DMS53 (cell line): Measurements from ENCODE around the gene IDH3B.
A peak's percentile ranks its signal among the peaks of the same experiment; 100 is the strongest.
"Not testable (repeated sequence)": the region's sequence is repeated elsewhere in the genome, so short reads cannot be mapped to it uniquely, and the experiment has no call there.

ENCODE experiments used
- DNase-seq: peaks from one replicate; lab custom pipeline; 2025; lab: John Stamatoyannopoulos, UW

Gene IDH3B

DNA sequence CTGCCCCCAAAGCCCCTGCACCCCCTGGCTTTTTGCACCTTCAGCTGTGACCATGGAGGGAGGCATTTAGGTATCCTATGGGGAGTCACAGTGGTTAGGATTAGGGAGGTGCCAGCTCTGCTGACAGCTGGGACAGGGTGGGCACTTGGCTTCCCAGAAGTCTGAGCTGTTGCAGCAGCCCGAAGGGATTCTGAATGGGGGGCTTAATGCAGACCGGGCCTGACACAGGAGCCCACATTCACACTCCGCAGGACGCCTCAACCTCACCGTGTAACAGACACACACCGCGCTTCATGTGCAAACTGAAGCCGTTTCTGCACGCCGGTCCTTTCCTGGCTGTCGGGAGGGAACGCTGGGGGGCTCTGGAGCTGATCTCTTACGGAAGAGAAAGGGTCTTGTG lies 30.5 kb upstream of the IDH3B start:
- no peak for DNase-seq

DNA sequence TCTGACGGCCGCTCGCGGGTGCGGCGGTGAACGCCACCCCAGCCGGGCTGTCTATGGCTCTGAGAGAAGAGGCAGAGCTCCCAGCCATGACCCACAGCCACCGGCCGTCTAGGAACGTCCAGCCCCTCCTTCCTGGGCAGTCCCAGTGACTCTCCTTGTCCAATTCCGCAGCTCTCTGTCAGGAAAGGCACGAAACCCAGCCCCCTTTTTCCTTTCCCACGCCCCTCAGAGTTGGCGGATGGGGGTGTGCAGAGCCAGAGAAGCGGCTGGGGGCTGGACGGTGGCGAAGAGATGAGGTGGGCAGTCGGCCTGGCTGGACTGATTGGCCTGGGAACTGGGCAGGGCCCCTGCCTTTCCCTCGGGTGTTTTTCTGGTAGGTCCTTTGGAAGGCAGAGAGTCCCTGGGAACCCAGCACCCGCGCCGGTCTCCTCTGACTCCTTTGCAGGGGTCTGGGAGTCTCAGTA lies 30.0 kb upstream of the IDH3B start:
- no peak for DNase-seq

DNA sequence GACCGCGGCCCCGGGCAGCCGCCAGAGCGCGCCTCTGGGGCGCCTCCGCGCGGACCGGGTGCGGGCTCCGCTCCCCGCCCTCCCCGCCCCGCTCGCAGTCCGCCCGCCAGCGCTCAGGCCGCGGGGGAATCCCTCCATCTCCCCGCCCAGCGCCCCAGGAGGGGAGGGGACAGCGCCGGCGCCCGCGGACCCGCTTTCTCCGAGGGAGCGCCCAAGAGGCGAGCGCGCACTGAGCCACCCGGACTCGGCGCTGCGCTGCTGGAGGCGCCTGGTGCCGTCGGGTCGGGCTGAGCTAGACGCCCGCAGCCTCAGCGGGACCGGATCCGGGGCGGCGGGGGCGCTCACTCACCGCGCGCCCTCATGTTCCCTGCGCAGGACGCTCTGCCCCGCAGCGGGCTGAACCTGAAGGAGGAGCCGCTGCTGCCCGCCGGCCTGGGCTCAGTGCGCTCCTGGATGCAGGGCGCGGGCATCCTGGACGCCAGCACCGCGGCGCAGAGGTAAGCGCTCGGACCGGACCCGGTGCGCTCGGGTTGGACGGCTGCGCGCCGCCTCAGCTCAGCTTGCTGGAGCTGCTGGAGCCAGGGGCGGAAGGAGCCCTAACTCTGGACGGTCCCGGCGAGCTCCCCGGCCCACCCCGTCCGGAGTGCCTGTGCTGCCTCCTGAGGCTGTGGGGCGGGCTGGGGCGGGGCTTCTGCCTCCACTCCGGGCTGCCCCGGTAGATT lies 29.4 kb upstream of the IDH3B start:
- peak; percentile 74 for DNase-seq

DNA sequence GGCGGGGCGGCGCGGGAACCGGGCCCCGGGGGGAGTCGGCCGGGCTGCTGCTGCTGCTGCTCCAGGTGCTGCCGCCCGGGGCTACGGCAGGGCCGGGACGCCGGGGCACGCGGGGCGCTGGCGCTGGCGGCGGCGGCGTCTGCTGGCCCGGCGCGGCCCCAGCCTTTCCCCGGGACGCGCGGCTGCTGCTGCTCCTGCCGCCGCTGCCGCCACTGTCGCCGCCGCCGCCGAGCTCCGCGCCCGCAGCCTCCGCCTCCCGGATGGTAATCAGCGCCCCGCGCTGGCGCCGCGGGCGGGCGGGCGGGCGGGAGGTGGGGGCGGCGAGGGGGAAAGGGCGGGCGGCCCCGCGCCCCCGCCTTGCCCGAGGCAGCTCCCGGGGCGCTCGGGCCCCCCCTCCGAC lies 28.9 kb upstream of the IDH3B start:
- peak; percentile 63 for DNase-seq

DNA sequence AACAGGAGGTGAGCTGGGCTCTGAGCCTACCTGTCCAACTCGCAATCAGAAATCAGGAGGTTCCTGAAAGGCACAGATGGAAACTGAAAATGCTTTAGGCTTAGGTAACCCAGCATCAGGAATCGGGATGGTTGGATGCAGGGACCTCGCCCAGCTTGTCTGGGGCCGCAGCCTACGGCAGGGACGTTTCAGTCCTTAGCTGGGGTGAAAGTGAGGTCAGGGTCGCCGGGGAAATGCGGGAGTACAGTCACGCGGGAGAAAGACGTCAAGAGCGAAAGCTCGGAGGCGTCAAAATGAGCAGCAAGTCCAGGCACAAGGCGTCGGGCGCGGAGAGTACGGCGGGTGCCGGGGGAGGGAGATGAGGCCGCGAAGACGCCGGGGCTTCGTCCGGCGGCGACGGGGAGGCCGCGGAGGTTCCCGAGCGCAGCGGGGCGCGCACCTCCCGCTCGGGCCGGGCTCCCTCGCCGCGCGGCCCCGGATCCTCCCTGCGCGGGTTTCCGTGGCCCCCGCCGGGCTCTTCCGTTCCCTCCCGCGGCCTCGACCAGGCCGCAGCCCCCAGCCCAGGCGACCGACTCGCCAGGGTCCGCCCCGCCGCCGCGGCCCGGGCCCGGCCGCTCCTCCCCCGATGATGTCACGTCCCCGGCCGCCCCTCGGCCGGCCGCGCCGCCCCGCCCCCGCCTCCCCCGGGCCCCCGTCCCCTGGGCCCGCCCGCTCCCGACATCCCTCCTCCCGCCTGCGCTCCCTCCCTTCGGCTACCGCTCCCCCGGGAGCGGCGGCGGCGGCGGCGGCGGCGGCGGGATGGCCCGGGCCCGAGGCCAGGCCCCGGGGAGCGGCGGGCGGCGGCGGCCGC lies 28.2 kb upstream of the IDH3B start, which contains the start of gene EBF4:
Gene EBF4 (plus strand): TSS at position 745 of the 850 bp plus-strand sequence. CDS start 866 bp downstream, outside the sequence.
- DNase-seq: peak; percentile 77

DNA sequence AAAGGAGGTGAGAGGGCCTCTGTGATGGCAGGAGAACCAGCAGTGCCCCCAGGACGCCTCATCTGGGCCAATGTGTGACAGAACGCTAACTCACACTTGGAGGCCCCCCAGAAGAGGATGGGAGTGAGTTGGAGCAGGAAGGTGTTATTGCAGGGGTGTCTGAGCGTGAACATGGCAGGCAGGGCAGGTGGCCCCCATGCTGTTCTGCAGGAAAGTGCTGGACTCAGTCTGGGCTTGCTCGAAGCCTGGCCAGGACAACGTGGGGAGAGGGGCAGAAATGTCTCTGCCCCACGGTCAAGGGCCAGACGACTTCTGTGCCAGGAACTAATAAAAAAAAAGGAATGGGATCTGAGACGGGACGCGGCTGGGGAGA lies 27.6 kb upstream of the IDH3B start:
- DNase-seq: no peak

DNA sequence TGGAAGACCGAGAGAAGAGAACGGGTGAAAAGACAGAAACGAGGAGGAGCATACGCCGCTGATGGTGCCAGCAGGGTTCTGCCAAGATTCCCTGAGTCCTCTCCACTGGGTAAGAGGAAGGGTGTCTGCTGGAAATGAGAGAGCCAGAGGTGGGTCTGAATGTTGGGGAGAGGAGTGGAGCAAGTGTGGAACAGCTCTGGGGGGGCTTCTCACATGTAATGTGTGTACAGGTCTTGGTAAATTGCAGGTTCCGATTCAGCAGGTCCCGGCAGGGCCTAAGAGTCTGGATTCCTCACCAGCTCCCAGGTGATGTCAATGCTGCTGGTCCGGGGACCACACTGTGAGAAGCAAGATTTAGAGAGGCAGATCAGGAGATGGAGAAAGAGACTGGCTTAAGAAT lies 27.1 kb upstream of the IDH3B start:
- no peak for DNase-seq

DNA sequence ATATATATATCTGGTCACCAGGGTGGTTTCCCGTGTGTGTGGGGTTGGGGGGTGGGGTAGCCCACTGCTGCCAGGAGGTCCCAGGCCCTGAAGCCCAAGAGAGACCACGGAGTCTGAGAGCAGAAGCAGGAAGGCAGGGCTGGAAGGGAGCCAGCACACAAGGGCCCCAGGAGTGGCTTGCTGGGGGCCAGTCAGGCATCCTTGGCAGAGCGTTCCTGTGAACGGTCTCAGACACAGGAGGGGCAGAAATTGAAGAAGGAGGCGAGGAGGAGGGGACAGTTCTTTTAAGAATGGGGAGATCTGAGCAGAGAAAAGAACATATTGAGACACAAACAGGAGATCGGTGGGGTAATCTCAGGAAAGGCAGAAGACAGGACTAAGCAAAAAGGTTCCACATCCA lies 26.7 kb upstream of the IDH3B start:
- no peak for DNase-seq

DNA sequence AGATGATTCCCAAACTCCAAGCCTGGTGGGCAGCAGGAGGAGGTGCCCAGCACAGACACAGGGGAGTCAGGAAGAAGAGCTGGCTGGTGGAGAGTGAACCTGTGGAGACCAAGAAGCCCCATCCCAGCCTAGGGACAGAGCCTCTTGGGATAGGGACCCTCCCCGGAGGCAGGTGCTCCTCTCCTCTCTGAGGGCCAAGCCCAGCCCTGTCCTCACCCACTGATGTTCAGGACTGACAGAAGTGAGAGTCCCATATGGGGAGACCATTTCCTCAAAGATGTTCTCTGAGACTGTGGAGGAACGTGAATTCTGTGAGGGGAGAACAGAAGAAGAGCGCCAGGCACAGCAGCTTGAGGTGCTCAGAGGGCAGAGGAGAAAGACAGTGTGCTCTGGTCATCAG lies 26.2 kb upstream of the IDH3B start:
- DNase-seq: no peak

DNA sequence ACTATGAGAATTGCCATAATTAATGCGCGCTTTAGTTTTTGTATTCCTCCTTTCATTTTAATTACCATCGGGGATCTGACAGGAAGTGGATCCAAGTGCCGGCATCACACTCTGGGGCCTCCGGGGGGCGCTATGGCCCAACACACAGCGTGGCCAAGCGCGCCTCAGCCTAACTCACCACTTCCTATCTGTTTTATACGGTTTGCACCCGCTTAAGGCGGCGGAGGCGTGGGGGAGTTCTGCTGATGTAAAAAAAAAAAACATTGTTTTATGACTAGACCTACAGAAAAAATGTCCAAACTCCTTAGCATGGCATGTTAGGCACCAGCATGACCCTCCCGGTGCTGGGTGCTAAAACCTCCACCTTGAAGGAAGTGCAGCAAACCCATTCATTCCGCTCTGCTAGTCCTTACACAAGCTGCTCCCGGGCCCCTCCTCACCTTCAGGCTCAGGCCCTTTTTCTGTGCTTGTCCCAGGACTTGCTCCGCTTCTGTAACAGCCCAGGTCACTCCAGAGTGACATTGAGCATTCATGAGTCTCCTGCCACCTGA lies 24.1 kb upstream of the IDH3B start:
- DNase-seq: peak; percentile 90

DNA sequence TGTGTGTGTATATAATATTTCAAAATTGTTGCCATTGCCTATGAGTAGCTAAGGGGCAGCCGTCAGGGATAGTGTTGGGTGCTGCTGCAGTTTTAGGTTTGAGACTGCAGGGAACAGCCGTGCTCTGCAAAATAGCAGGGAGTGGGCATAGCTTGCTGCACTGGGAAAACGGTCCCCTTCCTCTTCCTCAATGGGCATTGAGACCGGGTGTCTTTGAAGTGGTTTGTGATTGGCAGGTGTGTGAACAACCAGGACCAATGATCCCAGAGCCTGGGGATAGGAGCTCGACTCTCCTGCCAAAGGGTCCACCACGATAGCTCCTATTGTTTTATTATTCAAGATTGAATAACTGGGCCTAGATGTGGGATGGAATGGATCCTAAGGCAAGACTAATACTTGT lies 23.5 kb upstream of the IDH3B start:
- peak; percentile 39 for DNase-seq

DNA sequence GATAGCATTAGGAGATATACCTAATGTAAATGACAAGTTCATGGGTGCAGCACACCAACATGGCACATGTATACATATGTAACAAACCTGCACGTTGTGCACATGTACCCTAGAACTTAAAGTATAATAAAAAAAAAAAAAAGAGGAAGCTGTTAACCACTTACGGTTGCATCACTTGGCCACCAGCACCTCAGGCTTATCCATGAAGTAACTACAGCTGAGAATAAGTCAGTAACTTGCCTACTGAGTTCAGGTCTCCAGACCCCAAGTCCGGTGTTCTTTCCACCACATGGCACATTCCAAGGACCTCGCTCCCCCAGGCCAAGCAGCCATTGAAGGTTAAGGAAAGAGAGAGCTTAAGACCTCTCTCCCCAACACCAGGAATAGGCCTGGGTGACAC lies 20.8 kb upstream of the IDH3B start:
- DNase-seq: not testable (repeated sequence)

DNA sequence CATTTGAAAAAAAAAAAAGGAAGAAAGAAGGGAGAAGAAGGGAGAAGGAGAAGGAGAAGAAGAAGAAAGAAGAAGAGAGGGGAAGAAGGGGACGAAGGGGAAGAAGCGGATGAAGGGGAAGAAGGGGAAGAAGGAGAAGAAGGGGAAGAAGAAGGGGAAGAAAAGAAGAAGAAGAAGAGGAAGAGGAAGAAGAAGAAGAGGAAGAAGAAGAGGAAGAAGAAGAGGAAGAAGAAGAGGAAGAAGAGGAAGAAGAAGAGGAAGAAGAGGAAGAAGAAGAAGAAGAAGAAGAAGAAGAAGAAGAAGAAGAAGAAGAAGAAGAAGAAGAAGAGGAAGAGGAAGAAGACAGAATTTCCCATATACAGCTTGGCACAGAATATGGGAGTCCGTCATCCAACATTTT lies 18.0 kb upstream of the IDH3B start:
- not testable (repeated sequence) for DNase-seq

DNA sequence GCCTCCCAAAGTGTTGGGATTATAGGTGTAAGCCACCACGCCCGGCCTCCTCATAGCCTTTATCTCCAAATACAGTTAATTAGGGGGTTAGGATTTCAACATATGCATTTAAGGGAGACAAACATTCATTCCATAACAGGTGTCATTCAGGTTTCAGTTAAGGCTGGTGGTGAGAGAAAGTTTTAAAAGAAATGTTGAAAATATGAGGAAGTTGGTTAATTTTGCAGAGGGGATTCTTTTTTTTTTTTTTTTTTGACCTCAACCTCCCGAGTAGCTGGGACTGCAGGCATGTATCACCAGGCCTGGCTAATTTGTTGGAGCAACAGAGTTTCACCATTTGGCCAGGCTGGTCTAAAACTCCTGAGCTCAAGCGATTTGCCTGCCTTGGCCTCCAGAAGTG lies 16.0 kb upstream of the IDH3B start:
- DNase-seq: no peak

DNA sequence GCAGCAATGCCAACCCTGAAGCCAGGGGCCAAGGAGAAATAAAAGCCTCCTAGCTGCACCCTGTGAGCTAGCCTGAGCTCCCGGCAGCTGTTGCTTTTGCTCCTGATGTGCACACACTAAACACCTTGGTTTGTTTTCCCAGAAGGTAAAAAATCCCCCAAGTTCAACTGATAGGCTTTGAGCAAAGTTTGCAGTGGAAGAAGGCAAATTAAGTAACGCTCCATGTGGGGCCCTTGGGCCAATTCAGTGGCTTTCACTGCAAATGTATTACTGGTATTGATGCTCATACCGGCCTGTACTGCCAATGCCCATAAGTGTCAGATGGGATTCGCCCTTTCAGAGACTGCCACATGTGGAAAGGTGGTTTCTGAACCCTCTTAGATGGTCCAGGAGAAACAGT lies 9.4 kb upstream of the IDH3B start:
- no peak for DNase-seq

DNA sequence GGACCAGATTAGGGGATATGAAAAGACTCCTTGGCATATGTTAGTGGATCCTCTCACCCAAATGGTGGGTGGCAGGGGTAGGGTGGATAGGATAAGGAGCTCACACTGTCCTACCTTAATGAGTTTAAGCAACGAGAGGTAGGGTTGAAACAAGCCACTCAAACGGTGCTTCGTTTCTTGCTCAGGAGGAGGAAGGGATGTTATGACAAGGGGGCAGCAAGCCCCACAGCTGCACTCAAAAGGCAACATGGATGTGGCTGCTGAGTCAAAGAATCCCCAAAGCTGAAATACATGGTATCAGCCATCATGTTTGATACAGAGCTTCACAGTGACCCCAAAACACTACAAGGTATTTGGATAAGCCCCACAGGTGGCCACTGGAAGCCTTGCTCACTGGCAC lies 8.4 kb upstream of the IDH3B start:
- DNase-seq: no peak

DNA sequence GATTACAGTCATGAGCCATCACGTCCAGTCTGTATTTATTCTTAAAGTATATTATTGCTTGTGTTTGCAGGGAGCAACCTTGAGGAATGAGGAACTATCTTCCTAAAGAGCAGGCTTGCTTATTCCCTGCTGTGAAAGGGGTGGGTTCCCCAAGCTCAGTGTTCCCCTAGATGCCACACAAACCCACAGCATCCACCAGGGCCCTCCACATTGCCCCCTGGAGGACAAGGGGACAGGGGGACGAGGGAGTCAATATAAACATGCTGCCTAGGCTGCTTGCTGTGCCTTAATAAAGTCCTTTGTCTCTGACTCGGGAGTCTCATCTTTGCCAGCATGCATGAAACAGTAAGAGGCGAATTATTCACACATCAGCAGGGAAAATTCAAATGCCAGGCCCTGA lies 8.0 kb upstream of the IDH3B start:
- DNase-seq: no peak

DNA sequence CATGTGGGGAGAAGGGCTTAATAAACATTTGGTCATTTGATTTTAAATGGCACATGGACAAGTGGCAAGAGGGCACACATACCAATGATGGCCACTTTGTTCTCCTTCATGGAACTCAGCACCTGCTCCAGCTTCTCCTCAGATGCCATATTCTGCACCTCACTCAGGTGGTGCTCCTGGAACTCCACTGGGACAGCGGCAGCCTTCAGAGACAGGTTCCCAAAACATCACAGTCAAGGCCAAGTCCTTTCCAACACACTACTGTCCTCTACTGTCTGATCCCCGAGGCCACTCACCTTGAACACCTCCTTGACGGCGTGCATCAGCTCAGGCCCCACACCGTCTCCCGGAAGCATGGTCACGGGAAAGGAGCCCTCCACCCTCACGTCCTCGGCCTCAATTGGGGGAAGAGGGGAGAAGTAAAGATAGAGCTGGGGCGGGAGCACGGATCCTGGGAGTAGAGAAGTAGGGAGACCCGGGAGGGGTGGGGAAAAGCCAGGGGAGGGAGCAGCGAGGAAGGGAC lies 591 bp downstream of the IDH3B start:
- peak; percentile 38 for DNase-seq

DNA sequence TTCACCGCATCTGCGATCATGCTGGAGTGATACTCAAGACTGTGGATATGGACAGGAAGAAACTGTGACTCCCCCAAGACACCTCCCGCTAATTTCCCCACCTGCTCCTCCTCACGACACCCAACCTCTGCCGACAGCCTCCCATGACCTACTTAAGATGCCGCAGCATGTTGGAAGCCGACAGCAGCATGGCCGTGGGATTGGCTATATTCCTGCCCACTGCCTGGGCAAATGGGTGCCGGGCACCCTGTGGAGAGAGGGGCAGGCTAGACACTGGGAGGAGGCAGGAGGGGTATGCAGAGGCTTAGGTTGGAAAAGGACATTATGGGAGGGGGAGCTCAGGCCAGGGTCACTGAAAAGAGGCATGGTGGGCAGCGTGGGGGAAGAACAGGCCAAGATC lies 4.5 kb downstream of the IDH3B start:
- DNase-seq: no peak

DNA sequence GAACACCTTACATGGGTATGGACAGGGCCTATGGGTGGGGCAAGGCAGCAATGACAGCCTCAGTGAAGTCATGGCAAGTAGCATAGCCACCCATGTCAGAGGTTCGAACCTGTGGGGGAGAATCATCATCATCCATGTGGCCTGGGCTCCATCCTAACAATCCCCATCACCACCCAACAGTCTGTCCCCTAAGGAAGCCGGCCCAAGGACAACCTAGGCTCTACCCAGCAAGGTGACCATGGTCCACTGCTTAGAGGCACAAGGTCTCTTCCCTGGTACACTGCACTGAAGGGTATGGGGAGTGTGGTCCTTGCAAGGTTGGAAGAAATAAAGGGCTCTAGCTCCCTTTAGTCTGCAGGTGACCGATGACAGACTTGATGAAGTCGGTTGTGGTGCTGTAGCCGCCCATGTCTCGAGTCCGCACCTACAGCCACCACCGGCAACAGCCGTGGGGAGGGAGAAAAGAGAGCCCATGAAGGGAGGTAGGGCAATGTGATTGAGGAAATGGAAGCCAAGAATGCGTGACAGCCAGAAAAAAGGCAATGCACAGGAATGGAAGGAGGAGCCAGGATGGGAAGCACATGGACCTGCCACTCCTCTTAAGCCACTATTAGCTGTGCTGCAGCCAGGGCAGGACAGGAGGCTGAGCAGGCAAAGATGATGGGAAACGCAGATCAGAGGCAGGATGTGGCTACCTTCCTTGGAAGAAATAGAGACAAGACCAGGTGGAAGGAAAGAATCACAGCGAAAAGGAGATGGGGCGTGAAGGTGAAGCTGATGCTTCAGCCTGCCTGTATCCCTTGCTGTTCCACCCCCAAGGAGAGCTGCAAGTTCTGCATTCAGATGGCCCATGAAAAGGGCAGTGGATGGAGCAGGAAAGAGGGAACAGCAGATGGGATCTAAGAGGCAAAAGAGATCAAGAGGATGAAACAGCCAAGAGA lies 5.3 kb downstream of the IDH3B start:
- peak; percentile 76 for DNase-seq

DNA sequence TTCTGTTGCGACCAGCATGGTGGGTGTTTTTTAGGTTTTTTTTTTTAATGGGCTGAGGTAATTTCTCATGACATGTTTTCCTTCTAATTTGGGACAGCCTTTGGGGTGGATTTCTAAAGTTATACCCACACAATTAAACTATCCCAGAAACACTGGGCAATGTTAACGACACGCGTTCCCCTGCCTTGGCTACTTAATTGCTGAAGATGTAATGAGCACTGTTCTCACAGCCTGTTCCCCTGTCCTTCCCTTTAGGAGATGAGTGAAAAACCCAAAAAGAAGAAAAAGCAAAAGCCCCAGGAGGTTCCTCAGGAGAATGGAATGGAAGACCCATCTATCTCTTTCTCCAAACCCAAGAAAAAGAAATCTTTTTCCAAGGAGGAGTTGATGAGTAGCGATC lies 6.3 kb downstream of the IDH3B start:
- DNase-seq: no peak

DNA sequence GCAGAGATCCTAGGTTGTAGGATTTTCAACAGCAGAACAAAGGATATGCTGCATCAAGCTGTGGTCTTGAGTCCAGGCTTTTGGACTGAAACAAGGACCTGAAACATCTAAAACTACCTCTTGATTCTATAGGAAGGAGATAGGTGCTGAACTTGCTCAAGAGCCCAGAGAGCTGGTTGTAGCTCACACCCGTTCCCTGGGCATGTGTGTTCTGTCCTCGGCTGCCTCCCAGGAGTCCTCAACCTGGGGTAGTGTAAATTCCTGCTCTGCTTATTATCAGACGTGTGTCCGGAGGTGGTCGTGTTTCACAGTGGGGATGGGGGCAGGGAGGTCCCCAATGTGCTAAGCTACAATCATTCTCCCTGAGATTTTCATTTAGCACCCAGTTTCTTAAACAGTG lies 6.8 kb downstream of the IDH3B start:
- DNase-seq: peak; percentile 26
